Hepatocyte (in vitro differentiated cells): ENCODE data around the gene FANCD2. TPM values are rescaled to one million over a fixed set of nuclear protein-coding genes. Genes with fewer than 3 reads are reported as not detected.

Experiments
- DNase-seq: peaks from one replicate; pipeline ENCODE4 v3.0.0-alpha.2; 2016; ENCODE audit warnings: low spot score
- H2AFZ ChIP-seq: fragments of 200-600 bp; sonication (generic); 2 replicates; pipeline ENCODE4 v1.6.0; 2016; ENCODE audit warnings: antibody characterized with exemption, mild to moderate bottlenecking
- H3K27ac ChIP-seq: fragments of 200-600 bp; sonication (generic); 2 replicates; pipeline ENCODE4 v1.5.1; 2016; ENCODE audit warnings: mild to moderate bottlenecking
- H3K27me3 ChIP-seq: fragments of 200-600 bp; sonication (generic); 2 replicates; pipeline ENCODE4 v1.6.1; 2016
- H3K36me3 ChIP-seq: fragments of 200-600 bp; sonication (generic); replicated peaks from 2 replicates; pipeline ENCODE4 v1.5.1; 2016; ENCODE audit warnings: low read depth; ENCODE audit not compliant: insufficient read depth
- H3K4me1 ChIP-seq: fragments of 200-600 bp; sonication (generic); 2 replicates; pipeline ENCODE4 v1.5.1; 2016; ENCODE audit warnings: mild to moderate bottlenecking, moderate library complexity; ENCODE audit not compliant: insufficient read depth
- H3K4me2 ChIP-seq: fragments of 200-600 bp; sonication (generic); 2 replicates; pipeline ENCODE4 v1.6.0; 2016
- H3K4me3 ChIP-seq: fragments of 200-600 bp; sonication (generic); 2 replicates; pipeline ENCODE4 v1.5.1; 2016; ENCODE audit warnings: mild to moderate bottlenecking
- H3K79me2 ChIP-seq: fragments of 200-600 bp; sonication (generic); 2 replicates; pipeline ENCODE4 v1.6.0; 2017; ENCODE audit warnings: mild to moderate bottlenecking
- H3K9me2 ChIP-seq: fragments of 200-600 bp; sonication (generic); replicated peaks from 2 replicates; pipeline ENCODE4 v1.6.0; 2017; ENCODE audit warnings: mild to moderate bottlenecking; ENCODE audit not compliant: insufficient read depth
- H3K9me3 ChIP-seq: fragments of 200-600 bp; sonication (generic); 2 replicates; pipeline ENCODE4 v1.5.1; 2016; ENCODE audit warnings: low read depth, mild to moderate bottlenecking
- H4K20me1 ChIP-seq: fragments of 200-600 bp; sonication (generic); 2 replicates; pipeline ENCODE4 v1.6.0; 2016; ENCODE audit warnings: mild to moderate bottlenecking; ENCODE audit not compliant: insufficient read depth, poor library complexity, severe bottlenecking
- EZH2 ChIP-seq: fragments of 200-600 bp; sonication (generic); IDR thresholded peaks from 2 replicates; pipeline ENCODE4 v1.6.1; 2016; ENCODE audit warnings: antibody characterized with exemption, mild to moderate bottlenecking, borderline replicate concordance
- EZH2phosphoT487 ChIP-seq: fragments of 200-600 bp; sonication (generic); IDR thresholded peaks from one replicate; pipeline ENCODE4 v1.6.1; 2018; ENCODE audit warnings: antibody characterized with exemption, mild to moderate bottlenecking, low read depth, moderate library complexity; ENCODE audit not compliant: unreplicated experiment, severe bottlenecking
- WGBS: methylation state at CpG from one replicate; pipeline ENCODE4 v1.1.6; 2016; ENCODE audit warnings: low lambda C conversion rate; ENCODE audit errors: missing lambda C conversion rate; 5-methylcytosine and 5-hydroxymethylcytosine counted together
- polyA plus RNA-seq: library from polyadenylated mRNA; unstranded; fragments of >200 nt; fragmentation: Nextera tagmentation; extraction: Ambion mirVana; gene quantifications from 2 replicates; pipeline ENCODE4 v1.2.1, GENCODE V29; 2016
- total RNA-seq: library from RNA; depleted of rRNA; stranded (reverse); fragments of >200 nt; gene quantifications from 2 replicates; pipeline ENCODE4 v1.2.3, GENCODE V29; 2014
- TF ChIP-seq, protein P1 (sequence below): fragments of 200-600 bp; sonication (generic); IDR thresholded peaks from 2 replicates; pipeline ENCODE4 v1.5.1; 2016; ENCODE audit warnings: antibody characterized with exemption, mild to moderate bottlenecking; ENCODE audit not compliant: poor library complexity

The FANCD2 gene
- total and polyA plus RNA-seq, 2 experiments from 2014 or later = 5.3 to 8.8 TPM

DNA sequence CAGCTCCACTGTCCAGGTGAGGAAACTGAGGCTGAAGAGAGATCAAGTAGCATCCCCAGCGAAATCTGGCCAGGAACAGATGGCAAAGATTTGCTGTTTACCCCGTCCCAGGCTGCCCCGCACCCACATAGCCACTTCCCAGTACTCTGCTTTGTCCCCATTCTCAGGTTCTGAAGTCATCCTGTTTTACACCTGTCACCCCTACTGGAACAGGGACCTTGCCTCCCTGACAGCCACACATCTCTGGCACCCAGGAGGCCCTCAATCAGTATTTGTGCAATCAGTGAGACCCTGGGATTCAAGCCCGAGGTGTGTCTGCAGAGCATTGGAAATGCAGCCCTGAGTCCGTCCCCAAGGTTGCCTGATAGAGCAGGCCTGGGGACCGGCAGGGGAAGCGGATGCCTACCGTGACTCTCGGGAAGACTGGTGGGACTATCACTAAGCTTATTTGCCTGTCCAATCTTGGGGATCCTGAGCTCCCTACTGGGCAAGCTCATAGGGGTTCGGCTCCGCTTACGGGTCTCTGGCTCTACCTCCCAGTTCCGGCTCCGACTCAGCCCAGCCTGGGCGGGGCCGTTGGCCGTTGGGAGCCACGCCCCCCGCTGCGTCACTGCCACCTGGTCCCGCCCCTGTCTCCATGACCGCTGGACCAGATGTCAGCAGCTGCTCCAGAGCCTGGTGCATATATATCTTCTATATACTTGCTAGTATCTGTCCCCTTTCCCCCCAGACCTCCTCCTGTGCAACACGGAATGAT lies 17.5 kb upstream of the FANCD2 start:
- Histone ChIP-seq H3K36me3 (no peaks in the 10 kb centered on the region), H3K4me1 (no peaks in the 10 kb centered on the region), H3K9me2 (no peaks in the 10 kb centered on the region), H3K27me3 (no peaks in the 10 kb centered on the region), H3K9me3 (no peaks in the 10 kb centered on the region), H3K27ac (peak overlapping the region; percentile 71), H4K20me1 (no peaks in the 10 kb centered on the region), H3K4me2 (peak overlapping the region; percentile 84), H3K4me3 (peak overlapping the region; percentile 45), H2AFZ (peak overlapping the region; percentile 83), H3K79me2 (no peaks in the 10 kb centered on the region)
- WGBS = 8% methylated on average over 23 of the region's 23 CpGs
- peak; percentile 95 for DNase-seq
- TF ChIP-seq, protein P1, sequence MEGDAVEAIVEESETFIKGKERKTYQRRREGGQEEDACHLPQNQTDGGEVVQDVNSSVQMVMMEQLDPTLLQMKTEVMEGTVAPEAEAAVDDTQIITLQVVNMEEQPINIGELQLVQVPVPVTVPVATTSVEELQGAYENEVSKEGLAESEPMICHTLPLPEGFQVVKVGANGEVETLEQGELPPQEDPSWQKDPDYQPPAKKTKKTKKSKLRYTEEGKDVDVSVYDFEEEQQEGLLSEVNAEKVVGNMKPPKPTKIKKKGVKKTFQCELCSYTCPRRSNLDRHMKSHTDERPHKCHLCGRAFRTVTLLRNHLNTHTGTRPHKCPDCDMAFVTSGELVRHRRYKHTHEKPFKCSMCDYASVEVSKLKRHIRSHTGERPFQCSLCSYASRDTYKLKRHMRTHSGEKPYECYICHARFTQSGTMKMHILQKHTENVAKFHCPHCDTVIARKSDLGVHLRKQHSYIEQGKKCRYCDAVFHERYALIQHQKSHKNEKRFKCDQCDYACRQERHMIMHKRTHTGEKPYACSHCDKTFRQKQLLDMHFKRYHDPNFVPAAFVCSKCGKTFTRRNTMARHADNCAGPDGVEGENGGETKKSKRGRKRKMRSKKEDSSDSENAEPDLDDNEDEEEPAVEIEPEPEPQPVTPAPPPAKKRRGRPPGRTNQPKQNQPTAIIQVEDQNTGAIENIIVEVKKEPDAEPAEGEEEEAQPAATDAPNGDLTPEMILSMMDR = no peak
- TF ChIP-seq EZH2phosphoT487 = no peak
- TF ChIP-seq EZH2 = no peak

- no peak for TF ChIP-seq EZH2
- no peak for TF ChIP-seq EZH2phosphoT487
- TF ChIP-seq, protein P1 = no peak
- H3K27me3 ChIP-seq = no peaks in the 10 kb centered on the region
- no peaks in the 10 kb centered on the region for H3K9me2 ChIP-seq
- WGBS = 19% methylated on average over 5 of the region's 9 CpGs
- no peaks in the 10 kb centered on the region for H3K4me1 ChIP-seq
- no peaks in the 10 kb centered on the region for H4K20me1 ChIP-seq
- DNase-seq = no peak
- no peaks in the 10 kb centered on the region for H3K9me3 ChIP-seq
- H3K36me3 ChIP-seq = no peaks in the 10 kb centered on the region
- peak overlapping the region; percentile 63 for H3K4me3 ChIP-seq
- H3K79me2 ChIP-seq = no peaks in the 10 kb centered on the region
- H3K4me2 ChIP-seq = peak overlapping the region; percentile 95
- peak overlapping the region; percentile 29 for H3K27ac ChIP-seq
- peak overlapping the region; percentile 85 for H2AFZ ChIP-seq
Observed at GRCh38 chr3:10010421-10010877, 15.8 kb upstream of the FANCD2 start.

DNA sequence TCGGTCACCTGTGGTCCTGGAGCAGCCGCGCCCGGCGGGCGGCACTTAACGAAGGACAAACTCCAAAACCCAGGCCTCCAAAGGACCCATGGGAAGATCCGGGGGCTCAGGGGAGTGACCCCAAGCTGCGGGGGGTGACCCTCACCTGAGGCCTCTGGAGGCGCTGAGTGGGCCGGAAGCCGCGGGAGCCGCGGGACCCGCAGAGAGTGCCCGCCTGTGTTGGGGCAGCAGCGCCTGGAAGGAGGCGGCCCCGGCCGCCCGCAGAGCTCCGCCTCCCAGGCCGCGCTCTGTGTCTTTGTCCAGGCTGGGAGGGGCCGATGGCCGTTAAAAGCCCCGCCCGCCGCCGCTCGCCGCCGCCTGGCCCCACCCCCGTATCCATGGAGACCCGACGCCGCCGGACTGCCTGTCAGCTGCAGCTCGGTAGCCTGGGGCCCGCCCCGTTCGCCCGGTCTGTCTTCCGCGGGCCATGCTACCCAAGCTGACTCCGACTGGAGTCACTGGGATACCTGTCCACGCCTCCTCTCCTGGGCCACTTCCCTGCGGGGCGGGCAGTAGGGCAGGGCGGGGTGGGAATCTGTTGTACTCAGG lies 15.3 kb upstream of the FANCD2 start:
- Histone ChIP-seq H3K79me2 (no peaks in the 10 kb centered on the region), H3K9me2 (no peaks in the 10 kb centered on the region), H4K20me1 (no peaks in the 10 kb centered on the region), H3K36me3 (no peaks in the 10 kb centered on the region), H2AFZ (peak overlapping the region; percentile 85), H3K4me3 (peak overlapping the region; percentile 63), H3K4me2 (peak overlapping the region; percentile 95), H3K27ac (peak overlapping the region; percentile 29), H3K9me3 (no peaks in the 10 kb centered on the region), H3K27me3 (no peaks in the 10 kb centered on the region), H3K4me1 (no peaks in the 10 kb centered on the region)
- 1% methylated on average over 45 of the region's 51 CpGs for WGBS
- TF ChIP-seq EZH2 (no peak), EZH2phosphoT487 (no peak)
- TF ChIP-seq, protein P1 = no peak
- peak; percentile 98 for DNase-seq
